C4-2B (cell line): ENCODE measurements around the gene NAP1L5.

Experiments
- ZFX ChIP-seq: fragments of 450-650 bp; IDR thresholded peaks from 2 replicates; pipeline ENCODE4 v1.6.1; 2017
- TF ChIP-seq, protein P1 (sequence below): fragments of 450-650 bp; conservative IDR thresholded peaks from 2 replicates; pipeline ENCODE4 v1.5.1; 2017; ENCODE audit warnings: mild to moderate bottlenecking

DNA sequence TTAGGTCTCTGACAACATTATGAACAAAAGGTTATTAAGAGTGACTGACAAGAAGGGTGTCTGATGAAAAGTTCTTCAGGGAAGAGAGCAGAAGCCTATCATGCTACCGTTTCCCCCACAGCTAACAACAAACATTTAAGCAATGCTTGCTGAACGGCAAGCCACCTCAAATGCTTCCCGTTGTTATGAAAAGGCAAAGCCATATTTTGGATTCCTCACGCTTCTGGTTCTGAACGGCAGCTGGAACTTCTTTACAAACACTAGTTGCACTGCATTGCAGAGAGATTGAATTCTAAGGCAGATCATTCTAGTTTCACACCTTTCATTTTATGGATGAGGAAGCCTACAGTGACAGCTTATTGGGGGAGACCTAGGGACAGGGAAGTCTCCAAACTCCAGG is 48.6 kb upstream of the NAP1L5 start:
- TF ChIP-seq, protein P1, sequence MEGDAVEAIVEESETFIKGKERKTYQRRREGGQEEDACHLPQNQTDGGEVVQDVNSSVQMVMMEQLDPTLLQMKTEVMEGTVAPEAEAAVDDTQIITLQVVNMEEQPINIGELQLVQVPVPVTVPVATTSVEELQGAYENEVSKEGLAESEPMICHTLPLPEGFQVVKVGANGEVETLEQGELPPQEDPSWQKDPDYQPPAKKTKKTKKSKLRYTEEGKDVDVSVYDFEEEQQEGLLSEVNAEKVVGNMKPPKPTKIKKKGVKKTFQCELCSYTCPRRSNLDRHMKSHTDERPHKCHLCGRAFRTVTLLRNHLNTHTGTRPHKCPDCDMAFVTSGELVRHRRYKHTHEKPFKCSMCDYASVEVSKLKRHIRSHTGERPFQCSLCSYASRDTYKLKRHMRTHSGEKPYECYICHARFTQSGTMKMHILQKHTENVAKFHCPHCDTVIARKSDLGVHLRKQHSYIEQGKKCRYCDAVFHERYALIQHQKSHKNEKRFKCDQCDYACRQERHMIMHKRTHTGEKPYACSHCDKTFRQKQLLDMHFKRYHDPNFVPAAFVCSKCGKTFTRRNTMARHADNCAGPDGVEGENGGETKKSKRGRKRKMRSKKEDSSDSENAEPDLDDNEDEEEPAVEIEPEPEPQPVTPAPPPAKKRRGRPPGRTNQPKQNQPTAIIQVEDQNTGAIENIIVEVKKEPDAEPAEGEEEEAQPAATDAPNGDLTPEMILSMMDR, result no peak
- TF ChIP-seq ZFX, result no peak
